ENCODE measurements around the gene GORASP2. TPM values are rescaled to one million over a fixed set of nuclear protein-coding genes. Genes with fewer than 3 reads are reported as not detected.

The GORASP2 gene
- total and polyA plus RNA-seq, 12 donors = 25.6 to 201 (median 85.0) TPM

DNA sequence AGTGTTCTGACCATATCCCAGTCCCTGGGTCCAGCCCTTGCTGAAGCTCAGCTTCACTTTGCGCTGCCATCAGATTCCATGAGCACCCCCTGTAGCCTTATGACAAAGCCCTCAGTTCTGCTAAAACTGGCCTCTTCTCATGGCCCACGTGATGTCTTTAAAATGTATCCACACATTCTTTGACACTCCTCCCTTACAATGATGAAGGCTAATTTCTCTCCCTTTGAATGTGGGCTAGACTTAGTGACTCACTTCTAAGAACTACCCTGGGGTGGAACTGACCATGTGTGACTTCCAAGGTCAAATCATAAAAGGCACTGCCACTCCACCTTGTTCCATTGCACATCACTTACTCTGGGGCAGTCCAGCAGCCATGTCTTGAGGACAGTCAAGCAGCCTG, 45.4 kb upstream of the GORASP2 start:
- H3K4me3 ChIP-seq = no peak overlapping the region
- no peak for DNase-seq
- H3K9me3 ChIP-seq (replicated peaks in 1 of 3) = no peaks in the 10 kb centered on the region
- H3K27me3 ChIP-seq = no peaks in the 10 kb centered on the region
- no peak for TF ChIP-seq POLR2A (IDR thresholded peaks at IDR 0.05)
- TF ChIP-seq, protein P1, sequence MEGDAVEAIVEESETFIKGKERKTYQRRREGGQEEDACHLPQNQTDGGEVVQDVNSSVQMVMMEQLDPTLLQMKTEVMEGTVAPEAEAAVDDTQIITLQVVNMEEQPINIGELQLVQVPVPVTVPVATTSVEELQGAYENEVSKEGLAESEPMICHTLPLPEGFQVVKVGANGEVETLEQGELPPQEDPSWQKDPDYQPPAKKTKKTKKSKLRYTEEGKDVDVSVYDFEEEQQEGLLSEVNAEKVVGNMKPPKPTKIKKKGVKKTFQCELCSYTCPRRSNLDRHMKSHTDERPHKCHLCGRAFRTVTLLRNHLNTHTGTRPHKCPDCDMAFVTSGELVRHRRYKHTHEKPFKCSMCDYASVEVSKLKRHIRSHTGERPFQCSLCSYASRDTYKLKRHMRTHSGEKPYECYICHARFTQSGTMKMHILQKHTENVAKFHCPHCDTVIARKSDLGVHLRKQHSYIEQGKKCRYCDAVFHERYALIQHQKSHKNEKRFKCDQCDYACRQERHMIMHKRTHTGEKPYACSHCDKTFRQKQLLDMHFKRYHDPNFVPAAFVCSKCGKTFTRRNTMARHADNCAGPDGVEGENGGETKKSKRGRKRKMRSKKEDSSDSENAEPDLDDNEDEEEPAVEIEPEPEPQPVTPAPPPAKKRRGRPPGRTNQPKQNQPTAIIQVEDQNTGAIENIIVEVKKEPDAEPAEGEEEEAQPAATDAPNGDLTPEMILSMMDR (IDR thresholded peaks at IDR 0.05) = no peak
- H3K4me1 ChIP-seq (replicated peaks in 1 of 2) = no peaks in the 10 kb centered on the region
- no peak overlapping the region for H3K27ac ChIP-seq
- WGBS, 4 donors = 73 to 92% (median 90%) methylated on average over 2 of the region's 2 CpGs
- H3K36me3 ChIP-seq (replicated peaks in 1 of 2) = no peaks in the 10 kb centered on the region
- intact Hi-C loops (cut with DNase I) = no loop called here

DNA sequence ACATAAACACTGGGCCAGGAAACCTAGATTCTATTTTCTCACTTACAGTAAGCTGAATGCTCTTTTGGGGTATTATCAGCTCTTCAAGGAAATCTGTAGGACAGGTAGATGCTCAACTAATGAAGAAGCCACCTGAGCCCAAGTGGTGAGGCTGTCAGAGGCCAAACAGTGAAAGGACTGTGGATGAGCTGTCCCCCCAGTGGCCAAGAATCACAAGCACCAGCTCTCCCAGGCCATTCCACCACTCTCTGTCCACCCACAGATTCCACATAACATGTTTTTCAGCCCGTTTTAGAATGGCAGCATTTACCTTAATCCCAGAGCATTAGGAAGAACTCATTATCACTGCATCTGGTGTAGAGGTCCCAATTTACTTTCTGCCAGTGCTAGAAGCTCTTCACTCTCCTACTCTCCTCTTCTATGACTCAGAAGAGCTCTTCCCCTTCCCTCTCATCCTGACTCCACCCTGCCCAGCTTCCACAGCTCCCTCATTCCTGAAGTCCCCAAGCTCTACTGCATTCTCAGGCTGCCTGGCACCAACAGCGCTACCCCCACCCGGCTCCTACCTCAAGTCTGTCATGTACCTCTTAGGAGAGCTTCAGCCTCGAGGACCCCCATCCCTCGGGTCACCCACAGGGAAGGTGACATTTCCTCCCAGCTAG, 43.8 kb upstream of the GORASP2 start:
- no peak for DNase-seq
- Histone ChIP-seq H3K4me3 (no peak overlapping the region), H3K9me3 (replicated peaks in 1 of 3) (no peaks in the 10 kb centered on the region), H3K27me3 (no peaks in the 10 kb centered on the region), H3K27ac (no peak overlapping the region), H3K36me3 (replicated peaks in 1 of 2) (no peaks in the 10 kb centered on the region), H3K4me1 (replicated peaks in 1 of 2) (no peaks in the 10 kb centered on the region)
- WGBS, 4 donors = 83 to 89% (median 87%) methylated on average over 5 of the region's 5 CpGs
- TF ChIP-seq, protein P1 (IDR thresholded peaks at IDR 0.05) = no peak
- no peak for TF ChIP-seq POLR2A (IDR thresholded peaks at IDR 0.05)
- intact Hi-C loops (cut with DNase I) = no loop called here

DNA sequence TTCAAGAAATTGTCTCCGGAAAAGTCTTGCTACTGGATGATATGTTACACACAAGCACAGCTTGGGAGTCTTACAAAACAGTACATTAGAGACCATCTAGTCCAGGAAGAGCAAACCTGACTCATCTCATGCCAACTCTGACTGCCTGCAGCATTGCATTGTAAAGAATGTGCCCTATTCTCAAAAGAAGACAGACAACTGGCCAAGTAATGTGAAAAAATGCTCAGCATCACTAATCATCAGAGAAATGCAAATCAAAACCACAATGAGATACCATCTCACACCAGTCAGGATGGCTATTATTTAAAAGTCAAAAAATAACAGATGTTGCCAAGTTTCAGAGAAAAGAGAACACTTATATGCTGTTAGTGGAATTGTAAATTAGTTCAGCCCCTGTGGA, 42.7 kb upstream of the GORASP2 start:
- Histone ChIP-seq H3K36me3 (replicated peaks in 1 of 2) (no peaks in the 10 kb centered on the region), H3K4me3 (no peak overlapping the region), H3K27ac (no peak overlapping the region), H3K4me1 (replicated peaks in 1 of 2) (no peaks in the 10 kb centered on the region), H3K9me3 (replicated peaks in 1 of 3) (no peaks in the 10 kb centered on the region), H3K27me3 (no peaks in the 10 kb centered on the region)
- intact Hi-C loops (cut with DNase I) = no loop called here
- TF ChIP-seq, protein P1 (IDR thresholded peaks at IDR 0.05) = no peak
- no peak for TF ChIP-seq POLR2A (IDR thresholded peaks at IDR 0.05)
- 57 to 93% (median 83%) methylated on average over 1 of the region's 1 CpG for WGBS, 4 donors
- DNase-seq = no peak

DNA sequence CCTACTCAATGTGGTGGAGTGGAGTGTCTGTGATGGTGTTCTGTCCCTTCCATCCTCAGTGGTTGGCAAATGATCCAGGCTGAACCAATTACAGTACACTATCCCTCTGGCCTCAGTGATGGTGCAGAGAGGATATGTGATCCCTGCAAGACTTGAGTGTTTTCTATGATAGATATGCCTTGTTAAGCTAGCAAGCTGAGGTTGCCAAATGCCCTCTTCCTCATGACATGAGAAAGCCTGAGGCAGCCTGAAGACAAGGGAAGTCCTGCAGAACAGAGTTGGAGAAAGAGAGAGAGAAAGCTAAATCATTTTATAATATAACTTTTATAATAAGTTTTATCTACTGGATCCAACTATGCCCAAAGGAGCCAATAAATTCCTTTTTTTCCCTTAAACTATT, 41.6 kb upstream of the GORASP2 start:
- DNase-seq = no peak
- intact Hi-C loops (cut with DNase I) = no loop called here
- Histone ChIP-seq H3K4me1 (replicated peaks in 1 of 2) (no peaks in the 10 kb centered on the region), H3K9me3 (replicated peaks in 1 of 3) (no peaks in the 10 kb centered on the region), H3K27me3 (no peaks in the 10 kb centered on the region), H3K4me3 (no peak overlapping the region), H3K36me3 (replicated peaks in 1 of 2) (no peaks in the 10 kb centered on the region), H3K27ac (no peak overlapping the region)
- TF ChIP-seq, protein P1 (IDR thresholded peaks at IDR 0.05) = no peak

Measured in adrenal gland (tissue), 12 donors.